CD14-positive monocyte (primary cell): ENCODE measurements around the gene SLC13A4. TPM values are rescaled to one million over a fixed set of nuclear protein-coding genes. Genes with fewer than 3 reads are reported as not detected.
"Not testable (repeated sequence)": the region's sequence is repeated elsewhere in the genome, so short reads cannot be mapped to it uniquely, and the experiment has no call there.

Source experiments
- DNase-seq, 3 donors: peaks; one replicate each; pipeline ENCODE4 v3.0.0-alpha.2; 2011 to 2022
- H2AFZ ChIP-seq: 2 replicates; pipeline ENCODE4 v1.6.0; 2012; ENCODE audit warnings: mild to moderate bottlenecking, low read depth, low read length, inconsistent platforms; ENCODE audit not compliant: insufficient read depth, poor library complexity, severe bottlenecking
- H3K27ac ChIP-seq, 2 donors: 1 replicate in 1 of 2; 2 replicates in 1 of 2; pipeline ENCODE4 v1.5.1; 2012 to 2013; ENCODE audit warnings: low read length in 2 of 2, control low read depth in 1 of 2, inconsistent platforms in 1 of 2, low read depth in 1 of 2, mild to moderate bottlenecking in 1 of 2
- H3K27me3 ChIP-seq, 2 donors: one replicate each; pipeline versions ENCODE4 v1.6.0 to v1.6.1; 2011 to 2013; ENCODE audit warnings: low read length in 2 of 2; ENCODE audit not compliant: control insufficient read depth in 2 of 2, insufficient read depth in 2 of 2
- H3K36me3 ChIP-seq, 2 donors: replicated peaks in 1 of 2; 1 replicate in 1 of 2; 2 replicates in 1 of 2; pipeline versions ENCODE4 v1.5.1 to v1.6.1; 2012 to 2013; ENCODE audit warnings: low read length in 2 of 2, control low read depth in 1 of 2, inconsistent platforms in 1 of 2, mild to moderate bottlenecking in 1 of 2; ENCODE audit not compliant: insufficient read depth in 2 of 2, control insufficient read depth in 1 of 2
- H3K4me1 ChIP-seq, 2 donors: 1 replicate in 1 of 2; 2 replicates in 1 of 2; pipeline versions ENCODE4 v1.5.1 to v1.6.1; 2012 to 2013; ENCODE audit warnings: low read length in 2 of 2, control low read depth in 1 of 2, inconsistent platforms in 1 of 2, mild to moderate bottlenecking in 1 of 2, moderate library complexity in 1 of 2; ENCODE audit not compliant: insufficient read depth in 2 of 2, control insufficient read depth in 1 of 2
- H3K4me2 ChIP-seq: replicated peaks from 2 replicates; pipeline ENCODE3; 2012; ENCODE audit warnings: low read length, moderate library complexity, mild to moderate bottlenecking; ENCODE audit not compliant: poor library complexity, severe bottlenecking; ENCODE audit errors: extremely low read depth
- H3K4me3 ChIP-seq, 3 experiments: fragments of 200-600 bp in 1 of 3; sonication (generic) in 1 of 3; replicated peaks in 1 of 3; 1 replicate in 2 of 3; 2 replicates in 1 of 3; pipeline ENCODE4 v1.5.1; 2011 to 2013; ENCODE audit warnings: low read length in 3 of 3, mild to moderate bottlenecking in 3 of 3, control low read depth in 2 of 3, low read depth in 2 of 3, inconsistent platforms in 1 of 3, moderate library complexity in 1 of 3
- H3K79me2 ChIP-seq: 2 replicates; pipeline ENCODE4 v1.6.0; 2012; ENCODE audit warnings: mild to moderate bottlenecking, control low read depth, inconsistent platforms, low read length, moderate library complexity; ENCODE audit not compliant: insufficient read depth
- H3K9ac ChIP-seq: 2 replicates; pipeline ENCODE4 v1.6.0; 2017; ENCODE audit warnings: low read length, mild to moderate bottlenecking; ENCODE audit not compliant: insufficient read depth, poor library complexity, severe bottlenecking
- H3K9me3 ChIP-seq, 2 donors: replicated peaks in 1 of 2; 1 replicate in 1 of 2; 2 replicates in 1 of 2; pipeline versions ENCODE4 v1.5.1 to v1.6.1; 2012 to 2013; ENCODE audit warnings: low read length in 2 of 2, control low read depth in 1 of 2; ENCODE audit not compliant: control insufficient read depth in 1 of 2, insufficient read depth in 1 of 2
- H4K20me1 ChIP-seq: 2 replicates; pipeline ENCODE4 v1.6.0; 2012; ENCODE audit warnings: mild to moderate bottlenecking, low read length, control low read depth, moderate library complexity; ENCODE audit not compliant: insufficient read depth
- H3K27ac Mint-ChIP-seq, 7 donors: one replicate each; pipeline ENCODE4 v1.8.0; 2020; ENCODE audit warnings: mild to moderate bottlenecking in 7 of 7, mixed read lengths in 7 of 7, moderate library complexity in 6 of 7, inconsistent platforms in 2 of 7
- H3K27me3 Mint-ChIP-seq, 3 donors: one replicate each; pipeline ENCODE4 v1.8.0; 2021 to 2022; ENCODE audit warnings: low read depth in 3 of 3, mild to moderate bottlenecking in 3 of 3, mixed read lengths in 3 of 3, moderate library complexity in 3 of 3, inconsistent platforms in 1 of 3
- H3K36me3 Mint-ChIP-seq, 2 donors: one replicate each; pipeline ENCODE4 v1.8.0; 2020; ENCODE audit warnings: mixed read lengths in 2 of 2, inconsistent platforms in 1 of 2, mild to moderate bottlenecking in 1 of 2
- H3K4me1 Mint-ChIP-seq: one replicate; pipeline ENCODE4 v1.8.0; 2020; ENCODE audit warnings: mild to moderate bottlenecking, mixed read lengths
- H3K4me3 Mint-ChIP-seq, 2 donors: one replicate each; pipeline ENCODE4 v1.8.0; 2020; ENCODE audit warnings: mild to moderate bottlenecking in 2 of 2, mixed read lengths in 2 of 2, moderate library complexity in 1 of 2
- H3K9me3 Mint-ChIP-seq, 7 donors: one replicate each; pipeline ENCODE4 v1.8.0; 2020 to 2022; ENCODE audit warnings: mixed read lengths in 7 of 7, mild to moderate bottlenecking in 6 of 7, moderate library complexity in 6 of 7, inconsistent platforms in 2 of 7
- CTCF ChIP-seq: fragments of 200-600 bp; IDR thresholded peaks from one replicate; pipeline ENCODE4 v1.8.0; 2022; ENCODE audit warnings: antibody characterized with exemption, mild to moderate bottlenecking
- WGBS: methylation state at CpG from one replicate; pipeline ENCODE4 v1.1.5; 2013; ENCODE audit warnings: missing lambda C conversion rate; ENCODE audit not compliant: insufficient coverage; 5-methylcytosine and 5-hydroxymethylcytosine counted together
- intact Hi-C, 2 donors: fragments of 100-400 bp; cut with micrococcal nuclease; formaldehyde crosslinking; loops; one replicate each; pipeline versions ENCODE4 v1.15.0 to v1.15.1; 2023
- polyA plus RNA-seq, 3 donors: library from polyadenylated mRNA; depleted of rRNA in 1 of 3; unstranded in 2 of 3; stranded (reverse) in 1 of 3; fragments of 300-500 nt in 2 of 3; fragments of >200 nt in 1 of 3; fragmentation: Illumina TruSeq in 2 of 3; gene quantifications; 1 replicate in 2 of 3; 2 replicates in 1 of 3; pipeline ENCODE4 v1.2.3, GENCODE V29; 2012 to 2021

Gene SLC13A4
- polyA plus RNA-seq, 3 donors, result not detected

GRCh38 chr7:135670179-135670578 is 57.8 kb downstream of the SLC13A4 start:
- peaks cover 17% of the 10 kb centered on the region for H3K4me1 Mint-ChIP-seq
- peak overlapping the region in 2 of 7 donors; percentile 5 to 35 for H3K27ac Mint-ChIP-seq
- Histone ChIP-seq H2AFZ (no peak overlapping the region), H4K20me1 (peaks cover 60% of the 10 kb centered on the region), H3K9me3 (no peaks in the 10 kb centered on the region), H3K4me2 (no peak overlapping the region), H3K4me3 (no peak overlapping the region), H3K4me1 (peaks cover 13 to 14% of the 10 kb centered on the region in 2 donors), H3K36me3 (peaks cover 16 to 33% of the 10 kb centered on the region in 2 donors), H3K9ac (no peak overlapping the region), H3K27me3 (no peaks in the 10 kb centered on the region), H3K79me2 (peaks cover 63% of the 10 kb centered on the region), H3K27ac (no peak overlapping the region)
- no peak overlapping the region for H3K4me3 Mint-ChIP-seq
- intact Hi-C loops, result no loop called here
- no peaks in the 10 kb centered on the region for H3K27me3 Mint-ChIP-seq
- peaks cover 27 to 35% of the 10 kb centered on the region in 2 donors for H3K36me3 Mint-ChIP-seq
- TF ChIP-seq CTCF, result no peak
- no CpG with 5 or more reads among the region's 1 CpG for WGBS
- no peak for DNase-seq
- peaks cover 0 to 4% (median 0%) of the 10 kb centered on the region in 7 donors for H3K9me3 Mint-ChIP-seq

GRCh38 chr7:135669774-135670173 is 58.2 kb downstream of the SLC13A4 start:
- Histone ChIP-seq H3K4me2 (no peak overlapping the region), H3K4me1 (peaks cover 13 to 14% of the 10 kb centered on the region in 2 donors), H3K27me3 (no peaks in the 10 kb centered on the region), H3K4me3 (no peak overlapping the region), H3K36me3 (peaks cover 12 to 29% of the 10 kb centered on the region in 2 donors), H3K79me2 (peaks cover 67% of the 10 kb centered on the region), H3K9me3 (no peaks in the 10 kb centered on the region), H2AFZ (no peak overlapping the region), H3K9ac (no peak overlapping the region), H3K27ac (no peak overlapping the region), H4K20me1 (peaks cover 60% of the 10 kb centered on the region)
- peak overlapping the region in 3 of 7 donors; percentile 0 to 38 (median 35) for H3K27ac Mint-ChIP-seq
- H3K9me3 Mint-ChIP-seq, result peaks cover 0 to 4% (median 0%) of the 10 kb centered on the region in 7 donors
- no peak for TF ChIP-seq CTCF
- no peak for DNase-seq
- intact Hi-C loops, result loop anchor here (10.0 kb wide), 3 partner anchors 155 to 1025 kb away; partner anchors contain the start of genes BPGM (in 1 of the 2), CNOT4 (in 1 of the 2) and MTPN (in 1 of the 2)
- peaks cover 25 to 32% of the 10 kb centered on the region in 2 donors for H3K36me3 Mint-ChIP-seq
- no peaks in the 10 kb centered on the region for H3K27me3 Mint-ChIP-seq
- 100% methylated on average over 1 of the region's 1 CpG for WGBS
- H3K4me3 Mint-ChIP-seq, result no peak overlapping the region
- peaks cover 20% of the 10 kb centered on the region for H3K4me1 Mint-ChIP-seq

GRCh38 chr7:135668852-135669395 is 59.1 kb downstream of the SLC13A4 start:
- H3K9ac ChIP-seq, H3K4me3 Mint-ChIP-seq, DNase-seq, H3K4me3 ChIP-seq, H3K27me3 Mint-ChIP-seq, H3K9me3 Mint-ChIP-seq, H3K9me3 ChIP-seq, H3K27ac ChIP-seq, H2AFZ ChIP-seq, H3K4me2 ChIP-seq, H3K27me3 ChIP-seq: not testable (repeated sequence)
- Histone ChIP-seq H3K36me3 (peaks cover 4 to 20% of the 10 kb centered on the region in 2 donors), H4K20me1 (peaks cover 60% of the 10 kb centered on the region), H3K4me1 (peaks cover 14% of the 10 kb centered on the region in 2 donors), H3K79me2 (peaks cover 76% of the 10 kb centered on the region)
- Mint-ChIP-seq H3K27ac (peak overlapping the region in 1 of 7 donors; percentile 47), H3K4me1 (peaks cover 24% of the 10 kb centered on the region), H3K36me3 (peaks cover 21 to 26% of the 10 kb centered on the region in 2 donors)
- intact Hi-C loops, result loop anchor here (10.0 kb wide), 3 partner anchors 154 to 1024 kb away; partner anchors contain the start of genes BPGM (in 1 of the 2), CNOT4 (in 1 of the 2) and MTPN (in 1 of the 2)
- 60% methylated on average over 1 of the region's 6 CpGs for WGBS
